GM19438 (cell line): ENCODE results near the gene KCND2.
A peak's percentile ranks its signal among the peaks of the same experiment; 100 is the strongest.
"Not testable (repeated sequence)": the region's sequence is repeated elsewhere in the genome, so short reads cannot be mapped to it uniquely, and the experiment has no call there.

Experiments
- ATAC-seq: cut with Tn5 transposase; IDR thresholded peaks from one replicate; pipeline ENCODE4 v1.9.1; 2021; ENCODE audit warnings: low read depth; ENCODE audit not compliant: unreplicated experiment

Gene KCND2

DNA sequence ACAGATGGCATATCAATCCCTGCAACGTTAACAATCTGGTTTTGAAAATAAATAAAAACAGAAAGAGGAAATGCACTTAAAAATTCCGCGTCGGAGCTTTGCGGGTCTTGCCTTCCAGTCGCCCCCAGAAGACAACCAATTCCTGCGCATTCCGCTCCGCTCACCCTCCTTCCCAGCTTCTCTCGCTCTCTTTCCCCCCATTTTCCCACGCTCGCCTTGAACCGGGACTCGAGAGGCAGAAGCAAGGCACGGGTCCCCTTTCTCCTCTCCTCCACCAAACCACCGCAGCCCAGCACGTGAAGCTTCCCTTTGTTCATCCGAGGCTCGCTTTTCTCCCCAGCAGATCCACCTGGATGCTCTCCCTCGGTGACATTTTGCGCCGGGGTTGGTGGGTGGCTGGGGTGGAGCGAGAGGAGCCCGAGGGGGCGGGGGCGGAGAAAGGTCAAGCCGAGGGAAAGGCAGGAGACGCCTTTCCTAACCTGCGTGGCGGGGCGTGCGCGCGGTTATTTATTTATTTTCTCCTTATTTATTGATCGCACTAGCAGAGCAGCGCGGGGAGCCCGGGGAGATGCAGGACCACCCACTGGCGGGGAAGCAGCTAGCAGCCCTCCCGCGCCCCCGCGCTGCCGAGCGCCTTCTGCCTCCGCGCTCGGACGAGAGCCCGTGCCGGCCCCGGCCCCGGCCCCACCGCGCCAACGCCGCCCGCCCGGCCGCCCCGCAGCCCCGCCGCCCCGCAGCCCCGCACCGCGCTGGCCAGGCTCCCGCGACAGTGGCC is at the start of gene KCND2:
TSS of gene KCND2 (plus strand) at position 475 of the 775 bp plus-strand sequence.
- peak; percentile 30 for ATAC-seq

DNA sequence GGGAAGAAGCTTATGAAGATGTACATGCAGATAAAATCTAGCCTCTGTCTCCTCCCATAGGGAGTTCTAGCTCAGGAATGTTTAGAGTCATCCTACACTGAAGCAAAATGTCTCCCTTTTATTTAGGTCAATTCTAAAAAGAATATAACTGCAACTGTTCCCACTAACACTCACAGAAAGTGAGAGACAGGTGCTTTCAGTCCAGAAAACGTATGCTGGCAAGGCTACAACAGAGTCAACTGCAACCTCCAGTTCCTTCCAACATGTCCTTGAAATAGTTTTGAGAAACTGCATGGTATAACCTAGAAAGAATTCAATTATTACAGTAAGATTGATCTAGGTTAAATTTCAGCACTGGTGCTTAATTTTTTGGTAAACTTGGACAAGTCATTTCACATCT is 46.8 kb upstream of the KCND2 start:
- no peak for ATAC-seq

DNA sequence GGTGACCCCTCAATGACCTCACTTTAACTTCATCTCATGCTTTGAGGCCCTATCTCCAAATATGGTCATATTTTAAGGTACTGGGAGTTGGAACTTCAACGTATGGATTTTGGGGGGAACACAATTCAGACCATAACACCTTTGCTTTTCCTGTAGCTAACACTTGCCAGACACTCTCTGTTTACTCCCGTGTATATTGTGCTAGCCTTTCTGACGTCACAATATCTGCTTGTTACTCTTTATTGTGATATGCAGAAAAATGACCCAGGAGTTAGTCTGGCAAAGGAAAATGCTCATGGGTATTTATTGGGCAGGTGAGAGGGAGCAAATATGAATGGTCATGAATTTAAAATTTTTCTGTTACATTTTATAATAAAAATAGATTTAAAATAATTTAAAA is 45.7 kb upstream of the KCND2 start:
- no peak for ATAC-seq

DNA sequence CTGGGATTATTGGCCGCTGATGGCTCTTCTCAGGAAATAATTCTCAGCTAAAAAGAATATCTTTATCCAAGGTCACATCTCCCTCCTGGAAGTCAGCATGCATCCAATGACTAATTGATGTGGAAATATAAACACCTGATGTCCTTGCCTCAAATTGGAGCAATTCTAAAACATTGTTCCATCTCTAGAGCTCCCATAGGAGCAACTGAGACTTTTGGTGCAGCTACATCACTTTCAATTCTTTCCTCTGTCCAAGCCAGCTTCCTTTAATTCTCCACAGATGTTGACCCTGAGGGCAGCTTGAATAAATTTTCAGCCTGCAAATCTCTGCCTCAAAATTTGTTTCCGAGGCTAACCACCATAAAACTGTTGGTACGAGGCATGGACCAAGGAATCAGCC is 43.9 kb upstream of the KCND2 start:
- no peak for ATAC-seq

DNA sequence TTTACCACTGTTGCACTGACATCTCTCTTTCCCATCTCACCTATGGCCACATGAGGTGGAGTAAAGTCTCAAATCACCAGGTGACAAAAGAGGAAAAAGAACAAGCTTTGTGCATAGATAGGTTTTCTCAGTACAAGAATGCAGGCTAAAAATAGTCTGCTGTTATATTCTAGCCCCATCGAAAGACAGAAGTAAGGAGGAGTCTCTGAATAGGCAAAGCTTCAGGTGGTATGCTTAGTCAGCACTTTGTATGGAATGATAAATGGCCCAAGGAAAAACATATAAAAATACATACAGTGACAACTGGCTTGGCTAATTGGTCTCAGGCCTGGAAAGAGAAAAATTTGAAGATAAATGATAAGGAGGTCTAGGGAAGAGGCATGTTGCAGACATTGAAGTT is 39.6 kb upstream of the KCND2 start:
- ATAC-seq = no peak

DNA sequence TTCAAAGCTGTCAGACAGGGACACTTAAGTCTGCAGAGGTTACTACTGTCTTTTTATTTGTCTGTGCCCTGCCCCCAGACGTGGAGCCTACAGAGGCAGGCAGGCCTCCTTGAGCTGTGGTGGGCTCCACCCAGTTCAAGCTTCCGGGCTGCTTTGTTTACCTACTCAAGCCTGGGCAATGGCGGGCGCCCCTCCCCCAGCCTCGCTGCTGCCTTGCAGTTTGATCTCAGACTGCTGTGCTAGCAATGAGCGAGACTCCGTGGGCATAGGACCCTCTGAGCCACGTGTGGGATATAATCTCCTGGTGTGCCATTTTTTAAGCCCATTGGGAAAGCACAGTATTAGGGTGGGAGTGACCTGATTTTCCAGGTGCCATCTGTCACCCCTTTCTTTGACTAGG is 32.6 kb upstream of the KCND2 start:
- ATAC-seq = not testable (repeated sequence)

DNA sequence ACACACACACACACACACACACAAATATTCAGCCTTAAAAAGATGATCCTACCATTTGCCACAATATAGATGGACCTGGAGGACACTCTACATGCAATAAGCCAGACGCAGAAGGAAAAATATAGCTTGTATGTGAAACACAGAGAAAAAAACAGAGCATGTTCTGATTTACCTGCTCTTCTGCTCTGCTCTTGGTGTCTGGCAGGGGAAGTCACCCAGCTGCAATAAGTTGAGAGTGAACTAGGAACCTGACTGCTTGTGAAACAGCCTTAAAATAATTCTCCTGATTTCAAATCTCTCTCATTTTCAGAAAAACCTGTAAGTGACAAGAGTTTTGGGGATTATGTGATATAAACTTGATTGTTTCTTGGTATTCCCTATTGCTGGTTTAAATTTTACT is 31.0 kb upstream of the KCND2 start:
- ATAC-seq = no peak

DNA sequence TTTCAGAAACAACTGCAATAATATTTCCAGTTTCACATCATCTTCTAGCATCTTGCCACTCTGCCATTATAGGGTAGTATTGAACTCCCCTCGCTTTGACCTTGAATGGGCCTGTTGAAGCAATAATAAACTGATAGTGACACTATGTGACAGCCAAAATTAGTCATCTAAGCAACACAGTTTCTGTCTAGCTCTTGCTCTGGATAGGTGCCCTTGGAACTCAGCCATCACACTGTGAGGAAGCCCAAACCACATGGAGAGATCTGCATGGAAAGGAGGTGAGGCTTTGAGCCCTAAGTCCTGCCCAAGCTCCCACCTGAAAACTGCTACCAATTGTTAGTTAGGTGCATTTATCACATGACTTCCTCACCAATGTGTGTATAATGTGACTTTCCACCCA is 18.1 kb upstream of the KCND2 start:
- no peak for ATAC-seq

DNA sequence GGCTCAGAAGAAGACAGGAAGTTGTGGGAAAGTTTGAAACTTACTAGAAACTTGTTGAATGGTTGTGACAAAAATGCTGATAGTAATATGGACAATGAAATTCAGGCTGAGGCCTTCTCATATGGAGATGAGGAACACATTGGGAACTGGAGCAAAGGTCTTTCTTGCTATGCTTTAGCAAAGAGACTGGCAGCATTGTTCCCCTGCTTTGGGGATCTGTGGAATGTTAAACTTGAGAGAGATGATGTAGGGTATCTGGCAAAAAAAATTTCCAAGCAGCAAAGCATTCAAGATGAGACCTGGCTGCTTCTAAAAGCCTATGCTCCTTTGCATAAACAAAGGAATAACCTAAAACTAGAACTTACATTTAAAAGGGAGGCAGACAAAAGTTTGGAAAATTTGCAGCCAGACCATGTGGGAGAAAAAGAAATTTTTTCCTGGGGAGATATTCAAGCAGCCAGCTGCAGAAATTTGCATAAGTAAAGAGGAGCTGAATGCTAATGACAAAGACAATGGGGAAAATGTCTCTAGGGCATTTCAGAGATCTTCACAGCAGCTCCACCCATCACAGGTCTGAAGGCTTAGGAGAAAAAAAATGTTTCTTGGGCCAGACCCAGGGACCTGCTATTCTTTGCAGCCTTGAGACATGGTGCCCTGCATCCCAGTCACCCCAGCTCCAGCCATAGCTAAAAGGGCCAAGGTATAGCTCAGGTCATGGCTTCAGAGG is 16.5 kb upstream of the KCND2 start:
- ATAC-seq = no peak

DNA sequence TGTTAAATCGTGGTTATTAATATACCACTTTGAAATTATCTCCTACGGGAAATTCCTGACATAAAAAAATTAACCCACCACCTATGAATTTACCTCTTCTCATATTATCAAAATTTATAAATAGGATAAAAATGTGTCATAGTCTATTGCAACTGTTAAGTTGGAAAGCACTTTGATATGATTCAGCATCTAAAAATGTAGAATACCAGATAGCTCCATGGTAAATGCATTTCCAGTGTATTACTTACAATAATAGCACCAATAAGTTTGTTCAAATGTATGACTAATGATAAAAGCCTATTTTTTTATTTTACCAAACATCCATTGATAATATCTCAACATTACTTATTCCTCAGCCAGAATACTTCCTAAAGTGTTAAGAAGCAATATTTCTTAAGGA is 13.6 kb upstream of the KCND2 start:
- no peak for ATAC-seq

DNA sequence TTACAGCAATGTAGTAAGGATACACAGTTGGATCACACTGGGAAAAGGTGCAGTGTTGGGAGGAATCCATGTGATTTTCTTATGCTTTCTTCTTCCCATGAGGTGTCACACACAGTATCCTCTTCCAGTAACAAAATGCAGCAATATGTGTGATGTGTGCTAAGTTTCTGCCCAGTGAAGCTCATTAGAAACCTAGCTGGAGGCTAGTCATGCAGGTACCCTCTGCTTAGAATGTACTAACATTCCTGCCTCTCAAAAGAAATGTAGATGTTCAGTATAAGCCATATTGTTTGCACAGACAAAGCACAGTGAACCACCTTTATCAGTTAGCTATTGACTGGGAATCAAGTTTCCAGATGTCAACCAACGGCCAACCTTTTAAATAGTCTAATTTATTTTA is 12.9 kb upstream of the KCND2 start:
- no peak for ATAC-seq

DNA sequence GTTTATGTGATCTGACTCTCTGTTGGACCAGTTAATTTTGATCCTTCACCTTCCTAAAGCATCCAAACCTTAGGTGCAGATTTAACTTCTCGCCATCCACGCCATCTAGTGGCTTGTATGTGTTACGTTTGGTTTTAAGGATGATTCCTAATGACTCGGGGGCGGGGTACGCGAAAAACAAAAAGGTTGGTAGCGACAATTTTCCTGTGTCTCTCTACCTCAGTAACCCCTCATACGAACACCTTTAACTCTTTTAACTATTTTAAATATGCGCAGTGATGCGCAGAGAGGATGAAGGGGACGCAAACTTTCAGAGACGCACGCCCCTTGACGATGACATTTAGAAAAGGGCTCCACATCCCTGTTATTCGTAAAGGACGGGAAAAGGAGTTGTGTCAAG is 714 bp upstream of the KCND2 start:
- ATAC-seq = no peak

DNA sequence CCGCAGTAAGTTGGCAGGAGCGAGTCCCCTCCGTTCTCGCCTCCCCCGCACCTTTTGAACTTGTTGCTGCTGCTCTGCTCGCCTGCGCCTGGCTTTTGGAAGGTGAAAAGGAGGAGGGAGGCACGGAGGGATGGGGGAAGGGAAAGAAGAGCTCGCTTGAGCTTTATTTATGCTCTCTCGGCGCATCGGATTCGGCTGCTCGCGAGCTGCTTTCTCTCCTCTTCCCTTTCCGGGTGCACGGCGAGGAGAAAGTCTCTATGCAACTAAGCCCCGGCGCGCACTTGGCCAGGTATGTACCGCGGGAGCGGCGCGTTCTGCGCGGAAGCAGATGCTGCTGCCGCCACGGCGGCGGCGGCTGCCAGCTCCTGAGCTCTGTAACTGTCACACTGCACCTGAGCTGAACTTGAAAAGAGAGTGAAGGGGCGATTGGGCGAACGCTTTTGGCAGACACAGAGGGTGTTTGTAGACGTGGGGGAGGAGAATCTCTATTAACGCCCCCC is 551 bp downstream of the KCND2 start:
- ATAC-seq = peak; percentile 70

DNA sequence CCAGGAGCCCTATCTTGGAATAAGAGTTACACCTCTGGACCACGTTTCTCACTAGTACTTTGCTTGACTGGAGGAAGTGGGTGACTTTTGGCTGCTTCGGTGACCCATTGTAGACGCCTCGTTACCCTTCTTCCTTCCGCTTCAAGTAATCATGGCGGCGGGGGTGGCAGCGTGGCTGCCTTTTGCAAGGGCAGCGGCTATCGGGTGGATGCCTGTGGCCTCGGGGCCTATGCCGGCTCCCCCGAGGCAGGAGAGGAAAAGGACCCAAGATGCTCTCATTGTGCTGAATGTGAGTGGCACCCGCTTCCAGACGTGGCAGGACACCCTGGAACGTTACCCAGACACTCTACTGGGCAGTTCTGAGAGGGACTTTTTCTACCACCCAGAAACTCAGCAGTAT is 1.5 kb downstream of the KCND2 start:
- ATAC-seq = no peak

DNA sequence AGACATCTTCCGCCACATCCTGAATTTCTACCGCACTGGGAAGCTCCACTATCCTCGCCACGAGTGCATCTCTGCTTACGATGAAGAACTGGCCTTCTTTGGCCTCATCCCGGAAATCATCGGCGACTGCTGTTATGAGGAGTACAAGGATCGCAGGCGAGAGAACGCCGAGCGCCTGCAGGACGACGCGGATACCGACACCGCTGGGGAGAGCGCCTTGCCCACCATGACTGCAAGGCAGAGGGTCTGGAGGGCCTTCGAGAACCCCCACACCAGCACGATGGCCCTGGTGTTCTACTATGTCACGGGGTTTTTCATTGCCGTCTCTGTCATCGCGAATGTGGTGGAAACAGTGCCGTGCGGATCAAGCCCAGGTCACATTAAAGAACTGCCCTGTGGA is 1.9 kb downstream of the KCND2 start:
- ATAC-seq = no peak

DNA sequence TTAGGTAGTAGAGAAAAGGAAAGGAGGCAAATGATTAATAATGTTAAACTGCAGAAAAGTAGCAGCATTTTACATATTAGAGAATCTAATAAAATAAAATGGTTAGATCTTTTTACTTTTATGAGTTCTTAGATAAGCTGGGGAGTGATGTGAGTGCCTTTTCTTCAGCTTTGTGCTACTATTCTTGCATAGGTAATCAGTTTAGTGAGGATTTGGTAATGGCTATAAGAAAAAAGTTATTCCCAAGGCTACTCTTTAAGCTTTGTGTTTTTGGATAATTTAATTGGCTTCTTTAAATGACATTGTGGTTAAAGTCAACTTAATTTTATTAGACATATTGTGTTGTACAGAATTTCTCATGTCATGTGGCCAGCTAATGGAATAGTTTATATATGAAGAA is 3.7 kb downstream of the KCND2 start:
- ATAC-seq = no peak

DNA sequence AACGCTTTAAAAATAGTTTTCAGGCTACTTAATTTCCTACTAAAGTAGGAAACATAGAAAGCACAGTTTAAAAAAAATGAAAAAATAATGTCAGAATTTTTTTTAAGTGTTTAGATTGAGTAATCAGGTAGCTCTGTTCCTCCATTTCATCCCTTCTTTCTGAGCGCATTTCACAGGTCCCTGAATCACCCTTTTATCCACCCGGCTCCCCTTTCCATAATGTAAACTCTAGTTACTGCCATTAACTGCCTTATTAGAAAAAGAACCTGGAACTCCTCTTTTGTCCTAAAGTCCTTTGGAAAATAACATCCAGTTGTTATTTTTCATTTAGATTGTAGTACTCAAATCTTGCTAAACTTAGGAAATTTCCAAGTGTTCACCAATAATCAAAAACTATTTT is 5.8 kb downstream of the KCND2 start:
- ATAC-seq = no peak

DNA sequence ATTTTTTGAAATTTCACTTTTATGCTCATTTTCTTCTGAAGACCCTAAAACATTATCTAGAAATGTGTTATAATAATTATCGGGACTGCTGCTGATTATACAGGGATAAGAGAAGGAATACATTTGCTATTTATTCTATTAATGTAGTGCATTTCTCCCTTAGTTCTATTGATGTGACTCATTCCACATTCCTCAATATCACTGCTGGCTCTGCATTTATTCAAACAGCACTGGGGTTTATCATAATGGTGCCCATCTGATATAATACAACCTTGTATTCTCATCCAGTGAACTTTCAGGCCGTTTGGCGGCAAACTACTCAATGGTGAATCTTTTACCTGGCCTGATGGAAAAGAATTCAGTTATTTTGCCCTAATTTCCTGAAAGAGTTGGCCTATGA is 7.8 kb downstream of the KCND2 start:
- ATAC-seq = no peak

DNA sequence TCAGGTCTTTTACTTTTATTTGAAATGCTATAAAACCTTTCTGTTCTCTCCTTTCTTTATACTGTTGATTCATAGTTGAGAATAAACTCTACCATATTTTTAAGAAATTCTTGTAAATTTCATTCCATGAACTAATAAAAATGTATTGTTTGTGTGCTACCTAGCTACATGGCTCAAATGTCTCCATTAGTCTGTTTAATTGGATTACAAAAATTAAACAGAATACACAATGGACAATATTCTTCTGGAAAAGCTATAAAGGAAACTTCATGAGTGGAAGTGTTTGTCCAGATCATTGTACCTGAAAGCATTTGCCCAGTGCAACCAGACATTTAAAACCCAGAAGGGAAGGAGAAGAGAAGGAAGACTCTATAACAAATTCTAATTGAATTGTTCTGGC is 20.1 kb downstream of the KCND2 start:
- no peak for ATAC-seq

DNA sequence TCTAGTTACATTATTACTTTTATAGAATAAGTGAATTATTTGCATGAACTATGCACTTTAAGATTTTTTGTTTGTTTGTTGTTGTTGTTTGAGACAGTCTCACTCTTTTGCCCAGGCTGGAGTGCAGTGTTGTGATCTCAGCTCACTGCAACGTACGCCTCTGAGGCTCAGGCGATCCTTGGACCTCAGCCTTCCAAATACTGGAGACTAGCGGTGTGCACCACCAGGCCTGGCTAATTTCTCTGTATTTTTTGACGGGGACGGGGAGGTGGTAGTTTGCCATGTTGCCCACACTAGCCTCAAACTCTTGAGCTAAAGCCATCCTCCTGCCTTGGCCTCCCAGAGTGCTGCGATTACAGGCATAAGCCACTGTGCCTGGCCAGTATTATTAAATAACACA is 29.2 kb downstream of the KCND2 start:
- no peak for ATAC-seq

DNA sequence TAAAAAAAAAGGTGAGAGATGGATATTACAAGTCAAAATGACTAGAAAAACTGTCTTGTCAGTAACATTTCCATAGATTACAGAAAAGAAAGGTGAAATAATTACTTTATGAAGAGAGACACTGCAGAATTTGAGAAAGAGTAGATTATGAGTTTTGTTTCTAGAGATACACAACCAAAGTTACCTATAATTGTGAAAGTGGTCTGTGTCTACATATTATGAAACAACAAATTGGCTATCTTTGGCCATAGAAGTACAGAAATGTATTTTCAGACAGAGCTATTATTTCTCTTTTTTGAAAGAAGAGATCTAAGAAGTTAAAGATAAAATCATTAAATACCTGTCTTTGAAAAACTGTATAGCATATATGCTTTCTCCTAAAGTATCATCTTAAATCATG is 30.1 kb downstream of the KCND2 start:
- ATAC-seq = no peak

DNA sequence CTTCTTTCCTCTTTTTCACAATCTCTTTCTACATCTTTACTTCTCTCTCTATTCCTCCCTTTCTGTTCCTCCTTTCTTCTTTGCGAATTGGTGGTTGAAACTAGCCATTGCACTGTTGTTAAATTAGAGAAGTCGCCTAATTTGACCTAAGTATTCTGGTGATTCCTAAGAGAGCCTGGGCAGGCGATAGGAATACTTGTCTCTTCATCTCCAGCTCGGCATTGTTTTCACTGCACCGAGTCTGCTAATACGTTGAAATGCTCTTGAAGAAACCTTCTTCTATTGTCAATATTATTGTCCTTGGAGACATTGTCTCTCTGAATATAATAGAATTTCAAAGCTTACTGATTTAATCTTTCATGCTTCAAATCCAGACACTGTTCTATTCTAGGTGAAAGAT is 31.7 kb downstream of the KCND2 start:
- ATAC-seq = no peak
